Measurements from ENCODE around the gene SLC6A19.

The SLC6A19 gene

DNA sequence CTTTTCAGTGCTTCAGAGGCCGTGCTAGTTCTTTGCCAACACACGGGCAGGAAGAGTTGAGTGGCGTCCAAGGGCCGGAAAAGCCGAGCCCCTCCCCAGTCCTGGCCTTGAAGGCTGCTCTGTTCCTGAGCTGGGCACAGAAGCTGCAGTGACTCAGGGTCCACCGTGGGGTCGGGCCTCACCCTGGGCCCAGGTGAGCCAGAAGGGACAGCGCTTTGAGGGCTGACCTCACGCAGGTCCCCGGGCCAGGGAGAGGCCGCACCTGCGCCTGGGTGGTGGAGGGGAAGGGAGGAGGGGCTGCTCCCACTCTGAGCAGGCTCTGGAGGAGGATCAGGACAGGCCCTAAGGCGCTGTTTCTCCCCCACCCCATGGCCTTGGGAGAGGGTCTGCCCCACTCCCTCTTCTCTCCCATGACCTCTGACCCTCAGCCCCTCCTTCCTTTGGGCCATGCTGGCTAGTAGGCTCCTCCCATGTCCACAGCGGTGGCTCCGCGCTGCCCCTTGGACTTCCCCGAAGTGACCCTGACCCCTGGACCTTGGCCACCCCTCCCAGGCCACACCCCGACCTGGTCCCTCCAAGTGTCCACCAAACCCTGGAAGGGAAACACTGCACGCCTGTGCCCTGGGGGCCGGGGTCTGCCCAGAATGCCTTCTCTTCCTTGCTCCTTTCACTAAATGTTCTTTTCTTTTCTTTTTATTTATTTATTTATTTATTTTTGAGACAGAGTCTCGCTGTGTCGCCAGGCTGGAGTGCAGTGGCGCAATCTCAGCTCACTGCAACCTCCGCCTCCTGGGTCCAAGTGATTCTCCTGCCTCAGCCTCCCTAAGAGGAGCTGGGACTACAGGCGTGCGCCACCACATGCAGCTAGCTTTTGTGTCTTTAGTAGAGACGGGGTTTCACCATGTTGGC is 19.7 kb upstream of the SLC6A19 start:
- DNase-seq: no peak

DNA sequence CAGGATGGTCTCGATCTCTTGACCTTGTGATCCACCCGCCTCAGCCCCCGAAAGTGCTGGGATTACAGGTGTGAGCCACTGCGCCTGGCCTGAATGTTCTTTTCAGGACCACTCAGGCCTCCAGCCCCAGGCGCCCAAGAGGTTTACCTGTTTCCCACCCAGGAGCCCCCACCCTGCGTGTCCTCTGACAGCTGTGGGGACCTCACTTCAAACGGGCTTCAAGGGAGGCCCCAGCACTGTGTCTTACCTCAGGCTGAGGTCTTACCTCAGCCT is 19.1 kb upstream of the SLC6A19 start:
- no peak for DNase-seq

DNA sequence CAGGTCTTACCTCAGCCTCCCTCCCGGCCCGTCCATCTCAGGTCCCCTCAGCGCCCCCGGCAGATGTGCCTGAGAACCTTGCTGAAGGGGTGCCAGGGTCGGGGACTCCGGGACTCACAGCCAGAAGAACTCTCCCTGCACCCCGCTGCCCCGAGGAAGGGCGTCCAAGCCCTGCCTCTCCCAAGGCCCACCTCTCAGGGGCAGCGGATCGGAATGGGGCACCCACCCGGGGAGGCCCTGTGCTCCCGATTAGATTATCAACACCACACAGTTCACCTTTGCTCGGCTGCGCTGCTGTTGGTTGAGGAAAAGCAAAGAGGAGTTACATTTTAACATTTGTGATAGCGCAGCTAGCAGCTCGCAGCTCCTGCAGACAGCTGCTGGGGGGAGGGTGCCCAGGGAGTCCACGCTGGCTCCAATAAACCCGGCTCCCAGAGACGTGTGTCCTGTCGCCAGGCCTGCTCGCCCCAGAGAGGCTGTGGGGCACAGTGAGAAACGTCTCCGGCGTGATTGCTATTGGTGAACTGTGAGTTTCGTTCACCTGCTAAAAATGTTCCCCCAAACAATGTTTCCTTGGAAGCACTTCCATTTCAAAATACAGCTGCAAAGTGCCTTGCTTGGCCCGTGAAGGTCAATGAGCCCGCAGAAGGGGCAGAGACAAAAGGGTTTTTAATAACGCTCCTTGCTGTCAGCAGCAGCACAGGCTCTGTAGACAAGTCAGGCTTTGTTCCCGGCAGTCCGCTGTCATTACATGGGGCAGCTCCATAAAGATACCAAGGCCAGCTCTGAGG is 18.6 kb upstream of the SLC6A19 start:
- DNase-seq: no peak

DNA sequence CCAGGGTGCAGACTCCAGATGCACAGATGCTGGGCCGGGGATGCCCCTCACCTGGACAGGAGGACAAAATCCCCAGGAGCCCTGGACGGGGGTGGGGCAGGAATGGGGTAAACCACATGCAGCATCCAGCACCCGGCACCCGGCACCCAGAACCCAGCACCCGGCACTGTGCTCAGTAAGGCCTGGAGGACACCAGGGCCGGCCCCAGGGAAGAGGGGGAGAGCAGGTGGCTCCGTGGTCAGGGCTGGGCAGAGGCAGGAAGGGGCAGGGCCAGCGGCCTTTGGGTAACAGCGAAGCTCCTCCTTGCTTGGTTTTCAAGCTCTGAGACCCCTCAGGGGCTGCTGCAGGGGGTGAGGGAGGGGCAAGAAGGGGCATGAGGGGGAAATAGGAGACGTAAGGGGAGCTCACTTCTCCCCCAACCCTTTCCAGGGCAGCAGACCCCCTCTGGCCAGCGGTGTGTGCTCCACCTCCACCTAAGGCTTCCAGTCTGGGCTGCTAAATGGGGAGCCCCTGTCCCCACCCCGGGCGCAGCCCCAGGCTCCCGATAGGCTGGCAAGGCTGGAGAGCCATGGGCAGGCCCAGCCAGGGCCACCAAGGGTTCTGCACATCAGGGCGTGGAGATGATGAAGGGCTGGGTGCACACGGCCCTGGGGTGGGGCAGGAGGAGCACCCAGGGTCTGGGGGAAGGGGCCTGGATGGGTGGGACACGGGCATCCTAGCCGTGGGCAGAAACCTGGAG is 17.8 kb upstream of the SLC6A19 start:
- DNase-seq: no peak

DNA sequence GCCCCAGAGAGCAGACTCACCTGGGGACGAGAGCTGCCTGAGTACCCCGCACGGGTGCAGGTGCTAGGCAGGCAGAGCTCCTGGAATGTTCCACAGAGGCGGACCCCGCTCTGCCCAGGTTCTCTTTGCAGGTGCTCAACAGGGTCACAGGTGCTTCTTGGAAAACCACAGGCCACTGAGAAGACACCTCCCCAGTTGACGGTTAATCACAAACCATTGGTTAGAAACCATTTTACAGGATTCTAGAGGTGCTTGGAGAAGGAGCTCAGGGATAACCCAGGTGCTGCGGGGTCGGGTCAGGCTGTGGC is 17.3 kb upstream of the SLC6A19 start:
- no peak for DNase-seq

DNA sequence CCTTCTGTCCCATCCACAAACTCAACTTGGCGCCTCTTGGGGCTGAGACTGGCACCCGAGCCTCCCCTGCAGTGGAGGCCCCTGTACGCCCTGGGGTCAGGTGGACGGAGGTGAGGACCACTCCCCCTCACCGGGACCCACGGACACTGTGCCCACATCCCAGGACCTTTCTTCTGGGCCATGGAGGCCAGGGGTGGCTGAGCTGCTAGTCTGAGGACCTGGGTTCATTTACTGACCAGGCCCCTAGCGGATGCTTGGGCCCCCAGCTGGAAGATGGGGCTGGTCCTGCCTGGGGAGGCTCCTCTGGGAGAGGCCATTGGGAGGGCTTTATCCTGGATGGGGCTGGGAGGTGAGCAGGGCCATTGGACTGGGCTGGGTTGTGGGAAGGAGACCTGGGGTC is 16.9 kb upstream of the SLC6A19 start:
- DNase-seq: no peak

DNA sequence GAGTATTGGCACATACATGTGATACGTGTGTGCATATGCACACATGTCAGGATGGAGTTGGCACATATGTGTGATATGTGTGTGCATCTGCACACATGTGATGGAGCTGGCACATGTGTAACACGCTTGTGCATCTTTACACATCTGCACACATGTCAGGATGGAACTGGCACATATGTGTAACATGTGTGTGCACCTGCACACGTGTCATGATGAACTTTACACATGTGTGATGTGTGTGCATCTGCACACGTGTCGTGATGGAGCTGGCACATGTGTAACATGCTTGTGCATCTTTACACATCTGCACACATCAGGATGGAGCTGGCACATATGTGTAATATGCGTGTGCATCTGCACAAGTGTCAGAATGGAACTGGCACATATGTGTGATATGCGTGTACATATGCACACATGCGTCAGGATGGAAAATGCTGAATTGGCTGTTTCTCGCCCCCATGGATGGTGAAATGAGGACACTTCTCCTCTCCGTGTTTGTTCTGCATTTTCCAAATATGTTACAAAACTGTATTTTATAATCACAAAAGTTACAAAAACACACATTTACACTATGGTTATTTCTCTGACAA is 16.3 kb upstream of the SLC6A19 start:
- no peak for DNase-seq

DNA sequence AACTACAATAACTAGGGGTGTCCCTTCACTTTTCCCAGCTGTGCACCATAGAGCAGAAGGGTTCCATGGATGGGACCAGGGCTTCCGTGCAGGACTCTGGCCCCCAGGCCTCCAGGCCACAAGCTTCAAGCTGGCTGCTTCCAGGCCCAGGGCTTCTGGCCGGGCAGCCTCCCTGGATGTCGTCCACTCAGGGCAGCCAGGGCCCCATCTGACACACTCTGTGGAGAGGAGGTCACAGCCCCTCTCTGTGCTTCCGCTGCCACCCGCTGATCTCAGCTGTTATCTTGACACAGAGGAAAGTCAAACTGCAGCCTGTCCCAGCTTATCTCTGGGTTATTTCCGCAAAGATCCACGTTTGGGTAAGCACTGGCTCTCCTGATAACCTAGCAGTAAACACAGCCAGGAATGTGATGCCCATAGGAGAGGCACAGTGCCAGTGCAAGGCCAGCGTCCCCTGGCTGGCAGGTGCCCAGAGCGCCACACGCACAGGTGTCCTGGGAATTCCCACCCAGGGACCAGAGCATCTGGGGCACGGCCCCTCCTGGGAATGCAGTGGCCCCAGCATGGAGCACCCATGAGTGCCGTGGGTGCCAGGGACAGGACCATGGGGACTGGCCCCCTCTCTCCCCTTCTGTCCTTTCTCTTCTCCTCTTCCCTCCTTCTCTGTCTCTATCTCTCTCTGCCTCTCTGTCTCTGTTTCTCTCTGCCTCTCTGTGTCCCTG is 15.6 kb upstream of the SLC6A19 start:
- no peak for DNase-seq

DNA sequence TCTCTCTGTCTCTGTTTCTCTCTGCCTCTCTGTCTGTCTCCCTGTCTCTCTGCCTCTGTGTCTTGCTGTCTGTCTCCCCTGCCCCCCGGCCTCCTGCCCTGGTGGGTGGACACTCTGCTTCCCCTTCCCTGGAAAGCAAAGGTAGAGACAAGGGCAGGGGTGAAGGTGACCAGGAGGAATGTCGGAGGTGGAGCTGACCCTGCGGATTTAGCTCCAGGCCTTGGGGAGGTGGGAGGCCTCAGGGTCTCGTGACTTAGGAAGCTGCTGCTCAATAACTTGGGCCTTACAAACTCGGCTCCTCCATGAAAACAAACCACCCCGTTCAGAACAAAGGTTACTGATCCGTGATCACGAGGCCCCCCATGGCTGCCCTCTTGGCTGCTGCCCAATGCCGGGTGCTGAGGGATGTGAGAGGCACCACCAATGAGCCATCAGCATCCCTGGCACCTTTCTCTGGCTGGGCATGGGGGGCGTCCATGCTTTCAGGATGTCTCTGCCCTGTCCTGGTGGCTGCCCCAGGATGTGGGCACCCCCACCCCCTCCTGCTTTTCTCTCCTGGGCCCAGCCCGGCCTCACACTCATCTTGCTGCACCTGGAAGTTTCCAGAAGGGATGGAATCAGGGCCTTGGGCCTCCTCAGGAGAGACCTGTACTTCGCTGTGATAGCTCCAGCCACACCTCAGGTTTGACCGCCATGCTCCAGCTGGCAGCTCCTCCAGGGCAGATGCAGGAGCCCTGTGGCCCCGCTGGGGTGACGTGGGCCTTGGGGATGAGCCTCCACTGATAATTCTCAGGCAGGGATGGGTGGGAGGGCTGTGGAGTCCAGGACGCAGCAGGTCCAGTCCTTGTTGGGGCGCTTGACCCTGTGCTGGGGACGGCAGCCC is 14.8 kb upstream of the SLC6A19 start:
- no peak for DNase-seq

DNA sequence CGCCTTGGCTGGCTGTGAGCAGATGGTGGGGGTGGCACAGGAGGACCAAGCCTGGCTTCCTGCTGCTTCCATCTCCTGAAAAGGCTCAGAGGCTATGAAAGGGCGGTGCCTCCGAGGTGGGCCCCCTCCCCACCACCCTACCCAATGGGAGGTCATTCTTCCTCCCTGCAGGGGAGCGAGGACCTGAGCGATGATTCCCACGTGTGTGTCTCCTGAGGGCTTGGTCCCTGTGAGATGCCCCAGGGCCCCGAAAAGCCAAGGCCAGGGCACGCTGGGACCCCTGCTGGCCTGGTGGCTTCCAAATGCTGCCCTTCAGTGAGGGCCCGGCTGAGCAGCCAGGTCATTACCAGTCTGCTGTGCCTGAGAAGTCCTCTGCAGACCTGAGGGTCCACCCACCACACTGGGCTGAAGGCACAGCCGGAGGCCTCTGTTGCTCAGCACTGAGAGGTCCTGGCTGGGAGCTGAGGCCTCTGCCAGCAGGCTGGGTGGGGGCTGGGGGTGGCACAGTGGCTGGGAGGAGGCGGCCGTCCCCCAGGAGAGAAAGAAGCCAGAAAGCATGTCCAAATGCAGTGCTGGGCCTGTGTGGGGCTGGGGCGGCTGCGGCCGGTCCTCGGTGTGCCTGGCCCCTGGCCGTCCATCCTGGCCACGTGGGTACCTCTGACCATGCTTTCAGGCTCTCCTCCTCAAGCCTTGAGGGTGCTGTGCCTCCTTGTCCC is 14.0 kb upstream of the SLC6A19 start:
- DNase-seq: no peak

DNA sequence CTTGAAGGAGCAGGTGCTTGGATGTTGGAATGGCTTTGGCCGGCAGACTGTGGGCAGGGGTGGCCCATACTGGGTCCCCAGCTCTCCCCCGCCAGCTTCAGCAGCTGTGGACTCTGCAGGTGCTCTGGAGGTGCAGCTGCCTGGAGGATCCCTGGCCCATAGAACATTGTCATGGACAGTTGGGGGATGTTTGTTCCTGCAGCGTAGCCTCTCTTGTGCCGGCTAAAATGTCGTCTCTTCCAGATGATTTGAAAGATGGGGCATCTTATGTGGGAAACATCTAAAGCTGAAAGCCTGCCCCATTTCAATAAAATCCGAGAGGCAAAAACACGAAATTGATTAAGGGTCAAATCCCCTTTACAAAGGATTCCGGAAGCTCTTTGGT is 13.5 kb upstream of the SLC6A19 start:
- no peak for DNase-seq

DNA sequence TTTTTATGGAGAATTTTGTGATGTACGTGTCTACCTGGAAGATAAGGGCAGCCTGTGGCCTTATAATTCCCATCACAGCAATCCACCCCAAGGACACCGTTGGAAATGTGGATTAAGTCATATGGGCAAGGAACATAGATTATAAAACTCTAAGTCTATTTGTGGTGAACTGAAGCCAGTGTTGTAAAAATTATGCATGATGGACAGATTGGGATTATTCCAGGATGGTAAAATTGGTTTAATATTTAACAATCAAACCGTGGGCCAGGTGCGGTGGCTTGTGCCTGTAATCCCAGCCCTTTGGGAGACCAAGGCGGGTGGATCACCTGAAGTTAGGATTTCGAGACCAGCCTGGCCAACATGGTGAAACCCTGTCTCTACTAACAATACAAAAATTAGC is 12.9 kb upstream of the SLC6A19 start:
- DNase-seq: no peak

DNA sequence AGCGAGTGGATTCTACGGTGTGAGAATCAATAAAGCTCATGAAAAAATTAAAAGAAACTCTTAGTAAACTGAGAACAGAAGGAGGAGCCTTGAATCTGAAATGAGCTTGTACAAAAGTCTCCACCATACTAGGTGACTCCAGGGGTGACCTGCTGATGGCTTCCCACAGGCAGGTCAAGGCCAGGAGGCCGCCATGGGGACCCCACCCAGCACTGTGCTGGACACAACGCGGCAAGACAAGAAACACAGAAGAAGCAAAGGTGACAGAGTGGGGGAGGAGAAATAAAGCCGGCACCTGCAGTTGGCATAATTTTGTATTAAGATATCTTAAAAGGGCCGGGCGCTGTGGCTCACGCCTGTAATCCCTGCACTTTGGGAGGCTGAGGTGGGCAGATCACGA is 12.1 kb upstream of the SLC6A19 start:
- DNase-seq: no peak

DNA sequence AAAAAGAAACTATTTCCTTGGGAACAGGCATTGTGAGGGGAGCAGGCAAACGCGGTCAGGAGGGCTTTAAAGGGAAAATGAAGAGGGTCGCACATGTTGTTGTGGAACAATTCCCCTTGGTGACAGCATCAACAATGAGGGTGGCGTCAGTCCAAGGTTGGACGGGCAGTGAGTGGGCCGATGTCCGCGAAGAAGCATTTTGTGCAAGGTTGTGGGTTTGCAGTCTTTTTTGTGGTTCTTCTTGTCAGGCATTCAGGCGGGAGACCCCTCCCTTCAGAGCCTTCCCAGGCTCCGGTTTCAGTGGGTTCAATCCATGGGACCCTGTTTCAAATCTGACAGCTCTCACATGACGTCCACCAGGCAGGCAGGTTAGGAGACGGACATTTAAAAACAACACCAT is 11.1 kb upstream of the SLC6A19 start:
- DNase-seq: no peak

DNA sequence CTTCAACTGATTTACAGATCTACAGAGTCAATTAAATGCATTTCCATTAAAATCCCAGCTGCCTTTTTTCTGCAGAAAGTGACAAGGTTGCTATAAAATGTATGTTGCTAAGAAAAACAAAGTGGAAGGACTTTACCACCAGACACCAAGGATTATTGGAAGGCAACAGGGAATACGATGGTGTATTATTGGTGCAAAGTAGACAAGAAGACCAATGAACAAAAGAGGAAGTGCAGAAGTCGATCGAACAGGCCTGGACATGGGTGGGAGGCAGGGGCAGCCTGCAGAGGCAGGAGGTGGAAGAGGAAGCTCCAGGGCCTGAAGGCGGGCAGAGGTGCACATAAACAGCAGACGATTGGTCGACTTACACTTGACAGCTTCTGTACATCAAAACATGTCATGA is 10.6 kb upstream of the SLC6A19 start:
- DNase-seq: no peak

DNA sequence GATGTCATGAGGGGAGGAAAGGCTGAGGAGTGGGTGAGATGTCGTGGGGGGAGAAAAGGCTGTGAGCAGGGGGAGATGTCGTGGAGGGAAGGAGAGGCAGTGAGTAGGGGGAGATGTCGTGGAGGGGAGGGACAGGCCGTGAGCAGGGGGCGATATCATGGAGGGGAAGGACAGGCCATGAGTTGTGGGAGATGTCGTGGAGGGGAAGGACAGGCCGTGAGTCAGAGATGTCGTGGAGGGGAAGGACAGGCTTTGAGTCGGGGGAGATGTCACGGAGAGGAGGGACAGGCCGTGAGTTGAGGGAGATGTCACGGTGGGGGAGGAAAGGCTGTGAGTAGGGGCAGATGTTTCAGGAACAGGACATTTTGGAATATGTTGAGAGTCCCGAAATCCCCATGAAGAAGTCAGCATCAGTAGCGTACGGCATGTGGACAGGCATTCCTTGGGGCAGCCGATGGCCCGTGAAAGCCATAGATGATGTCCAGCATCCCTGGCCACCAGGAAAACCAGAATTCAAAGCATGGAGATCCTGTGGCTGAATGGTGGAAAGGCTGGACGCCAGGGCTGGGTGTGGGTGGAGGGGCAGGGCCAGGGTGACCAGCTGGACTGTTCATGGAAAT is 8.3 kb upstream of the SLC6A19 start:
- DNase-seq: no peak

DNA sequence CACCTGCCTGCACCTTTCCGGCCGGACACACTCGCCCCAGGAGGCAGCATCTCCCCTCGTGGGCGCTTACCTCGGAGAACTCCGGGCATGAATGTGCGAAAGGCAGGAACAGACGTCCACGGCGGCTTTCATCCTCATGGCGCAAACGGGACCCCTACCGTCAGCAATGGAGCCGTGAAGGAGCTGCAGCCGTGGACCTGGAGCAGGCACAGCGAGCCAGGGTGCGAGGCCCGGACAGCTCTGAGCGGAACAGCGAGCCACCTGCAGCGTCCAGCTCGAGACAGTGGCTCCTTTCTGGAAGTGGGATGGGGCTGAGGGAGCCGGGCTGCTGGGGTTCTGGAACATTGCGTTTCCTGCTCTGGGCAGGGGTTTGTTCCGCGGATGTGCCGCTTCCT is 7.8 kb upstream of the SLC6A19 start:
- DNase-seq: no peak

DNA sequence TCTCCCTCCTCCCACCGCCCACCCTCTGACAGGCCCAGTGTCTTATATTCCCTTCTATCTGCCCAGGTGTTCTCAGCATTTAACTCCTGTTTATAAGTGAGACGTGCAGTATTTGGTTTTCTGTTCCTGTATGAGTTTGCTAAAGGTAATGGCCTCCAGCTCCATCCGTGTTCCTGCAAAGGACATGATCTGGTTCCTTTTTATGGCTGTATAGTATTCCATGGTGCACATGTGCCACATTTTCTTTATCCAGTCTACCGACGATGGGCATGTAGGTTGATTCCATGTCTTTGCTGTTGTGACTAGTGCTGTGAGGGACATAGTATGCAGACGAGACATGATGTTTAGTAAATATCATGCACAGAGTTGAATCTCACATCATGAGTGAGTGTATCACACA is 7.0 kb upstream of the SLC6A19 start:
- no peak for DNase-seq

DNA sequence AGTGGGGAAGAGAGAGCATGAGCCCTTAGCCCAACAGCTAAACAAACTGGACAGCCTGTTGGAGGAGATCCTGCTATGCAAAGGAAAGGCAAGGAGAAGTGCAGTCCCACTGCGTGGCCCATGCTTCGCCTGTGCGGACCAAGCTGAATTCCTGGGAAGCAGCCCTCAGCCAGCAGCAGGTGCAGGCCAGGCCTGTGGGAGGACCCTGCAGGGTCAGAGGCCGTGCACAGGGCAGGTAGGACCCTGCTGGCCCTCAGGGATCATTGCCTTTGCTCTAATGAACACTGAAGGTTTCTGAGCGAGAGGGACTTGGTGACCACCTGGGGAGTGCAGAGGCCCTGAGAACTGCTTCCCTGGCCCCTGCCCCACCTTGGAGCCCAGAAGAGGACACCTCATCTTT is 6.0 kb upstream of the SLC6A19 start:
- no peak for DNase-seq

DNA sequence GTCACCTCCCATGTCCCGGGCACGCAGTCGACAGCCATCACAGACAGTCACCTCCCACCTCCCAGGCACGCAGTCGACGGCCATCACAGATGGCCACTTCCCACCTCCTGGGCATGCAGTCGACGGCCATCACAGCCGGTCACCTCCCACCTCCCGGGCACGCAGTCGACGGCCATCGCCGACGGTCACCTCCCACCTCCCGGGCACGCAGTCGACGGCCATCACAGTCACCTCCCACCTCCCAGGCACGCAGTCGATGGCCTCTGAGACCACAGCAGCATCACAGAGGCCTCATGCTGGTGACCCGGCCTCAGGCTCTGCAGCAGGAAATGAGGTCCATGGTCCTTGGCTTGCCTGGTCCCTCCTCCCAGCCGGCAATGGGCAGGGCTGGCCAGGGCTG is 5.5 kb upstream of the SLC6A19 start:
- DNase-seq: no peak

DNA sequence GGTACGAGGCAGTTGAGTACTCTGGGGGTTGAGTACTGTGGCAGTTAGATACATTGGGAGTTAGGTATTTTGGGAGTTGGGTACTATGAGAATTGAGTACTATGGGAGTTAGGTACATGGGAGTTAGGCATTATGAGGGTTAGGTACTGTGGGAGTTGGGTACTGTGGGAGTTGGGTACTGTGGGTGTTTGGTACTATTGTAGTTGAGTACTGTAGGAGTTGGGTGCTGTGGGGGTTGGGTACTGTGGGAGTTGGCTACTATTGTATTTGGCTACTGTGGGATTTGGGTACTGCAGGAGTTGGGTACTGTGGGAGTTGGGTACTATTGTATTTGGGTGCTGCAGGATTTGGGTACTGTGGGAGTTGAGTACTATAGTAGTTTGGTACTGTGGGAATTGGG is 4.8 kb upstream of the SLC6A19 start:
- no peak for DNase-seq

Data from effector CD4-positive, alpha-beta T cell (primary cell).